T-helper 1 cell (primary cell): Measurements from ENCODE around the gene SHCBP1.
"Not testable (repeated sequence)": the region's sequence is repeated elsewhere in the genome, so short reads cannot be mapped to it uniquely, and the experiment has no call there.

Experiments used
- DNase-seq, 5 donors: peaks; one replicate each; pipeline ENCODE4 v3.0.0-alpha.2; 2012 to 2020
- total RNA-seq, 4 donors: gene quantifications; one replicate each; lab custom pipeline; 2026; lab: John Stamatoyannopoulos, UW

The SHCBP1 gene, protein sequence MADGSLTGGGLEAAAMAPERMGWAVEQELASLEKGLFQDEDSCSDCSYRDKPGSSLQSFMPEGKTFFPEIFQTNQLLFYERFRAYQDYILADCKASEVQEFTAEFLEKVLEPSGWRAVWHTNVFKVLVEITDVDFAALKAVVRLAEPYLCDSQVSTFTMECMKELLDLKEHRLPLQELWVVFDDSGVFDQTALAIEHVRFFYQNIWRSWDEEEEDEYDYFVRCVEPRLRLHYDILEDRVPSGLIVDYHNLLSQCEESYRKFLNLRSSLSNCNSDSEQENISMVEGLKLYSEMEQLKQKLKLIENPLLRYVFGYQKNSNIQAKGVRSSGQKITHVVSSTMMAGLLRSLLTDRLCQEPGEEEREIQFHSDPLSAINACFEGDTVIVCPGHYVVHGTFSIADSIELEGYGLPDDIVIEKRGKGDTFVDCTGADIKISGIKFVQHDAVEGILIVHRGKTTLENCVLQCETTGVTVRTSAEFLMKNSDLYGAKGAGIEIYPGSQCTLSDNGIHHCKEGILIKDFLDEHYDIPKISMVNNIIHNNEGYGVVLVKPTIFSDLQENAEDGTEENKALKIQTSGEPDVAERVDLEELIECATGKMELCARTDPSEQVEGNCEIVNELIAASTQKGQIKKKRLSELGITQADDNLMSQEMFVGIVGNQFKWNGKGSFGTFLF
- total RNA-seq, result 0.91 to 3.8 (median 1.7) reads per million in 4 donors

DNA sequence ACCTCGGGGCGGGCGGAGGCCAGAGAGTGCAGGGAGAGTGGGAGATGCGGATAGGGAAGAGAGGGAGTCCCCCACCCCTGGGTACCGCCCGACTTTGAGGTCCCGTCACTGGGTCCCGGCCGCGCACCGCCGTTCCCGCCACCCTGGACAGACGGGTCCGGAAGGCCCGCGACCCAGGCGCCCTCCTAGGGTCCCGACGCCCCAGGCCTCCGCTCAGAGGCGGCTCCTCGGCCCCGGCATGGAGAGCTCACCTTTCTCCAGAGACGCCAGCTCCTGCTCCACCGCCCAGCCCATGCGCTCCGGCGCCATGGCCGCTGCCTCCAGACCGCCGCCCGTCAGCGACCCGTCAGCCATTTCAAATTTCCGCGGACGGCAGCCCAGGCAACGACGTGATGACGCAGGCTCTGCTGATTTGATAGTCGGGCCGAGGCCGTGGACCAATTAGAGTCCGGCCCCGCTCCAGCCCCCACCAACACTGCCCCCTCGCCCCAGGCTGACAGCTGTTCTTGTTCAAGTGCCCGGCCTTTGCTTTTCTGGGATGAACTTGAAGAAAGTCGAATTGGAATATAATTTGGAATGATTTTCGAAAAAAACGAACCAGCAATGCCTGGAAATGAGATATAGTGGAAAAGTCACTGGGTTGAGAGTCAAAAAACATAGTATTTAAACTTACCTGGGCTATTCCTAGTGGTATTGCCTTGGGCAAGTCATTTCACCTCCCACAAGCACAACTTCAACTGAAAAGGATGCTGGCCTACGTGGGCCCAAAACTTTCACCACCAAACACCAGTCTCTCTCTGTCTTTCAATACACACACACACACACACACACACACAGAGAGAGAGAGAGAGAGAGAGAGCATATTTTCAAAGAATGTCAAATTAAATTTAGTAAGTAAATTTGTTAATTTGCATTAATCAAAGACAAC lies at the start of gene SHCBP1:
Gene SHCBP1, minus strand, starts transcription at position 374 of the 928 bp plus-strand sequence. Its CDS starts 20 bp downstream, at position 354.
- DNase-seq, result peak; percentile 37 to 87 (median 50)

DNA sequence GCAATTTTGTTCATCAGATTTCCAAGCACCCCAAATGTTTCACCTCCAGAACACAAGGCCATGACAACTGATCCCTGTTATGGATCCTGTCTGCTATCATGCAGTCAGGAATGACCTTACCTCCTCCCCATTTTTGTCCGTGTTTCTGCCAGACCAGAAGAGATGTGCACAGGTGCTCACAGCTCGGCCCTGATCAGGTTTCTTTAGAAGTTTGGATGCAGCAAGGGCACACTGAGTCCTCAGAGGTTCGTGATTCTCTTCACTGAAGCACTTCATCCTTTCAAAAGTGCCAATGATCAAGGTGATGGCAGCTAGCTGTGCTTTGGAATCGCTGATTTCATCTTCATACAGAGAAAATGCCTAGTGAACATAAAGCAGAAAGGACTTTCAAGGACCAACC lies 40.9 kb upstream of the SHCBP1 start:
- no peak for DNase-seq

DNA sequence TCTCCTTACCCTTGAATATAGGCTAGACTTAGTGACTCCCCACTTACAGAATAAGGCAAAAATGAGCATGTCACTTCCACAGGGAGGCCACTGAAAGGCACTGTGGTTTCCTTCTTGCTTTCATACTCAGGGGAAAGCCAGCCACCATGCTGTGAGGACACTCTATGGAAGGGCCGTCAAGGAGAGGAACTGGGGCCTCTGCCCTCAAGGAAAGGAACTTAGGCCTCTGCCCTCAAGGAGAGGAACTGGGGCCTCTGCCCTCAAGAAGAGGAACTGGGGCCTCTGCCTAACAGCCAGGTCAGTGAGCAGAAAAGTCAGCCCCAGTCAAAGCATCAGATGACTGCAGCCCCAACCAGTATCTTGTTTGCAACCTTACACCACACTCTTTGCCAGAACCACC lies 37.7 kb upstream of the SHCBP1 start:
- peak in 1 of 5 donors; percentile 48 for DNase-seq

DNA sequence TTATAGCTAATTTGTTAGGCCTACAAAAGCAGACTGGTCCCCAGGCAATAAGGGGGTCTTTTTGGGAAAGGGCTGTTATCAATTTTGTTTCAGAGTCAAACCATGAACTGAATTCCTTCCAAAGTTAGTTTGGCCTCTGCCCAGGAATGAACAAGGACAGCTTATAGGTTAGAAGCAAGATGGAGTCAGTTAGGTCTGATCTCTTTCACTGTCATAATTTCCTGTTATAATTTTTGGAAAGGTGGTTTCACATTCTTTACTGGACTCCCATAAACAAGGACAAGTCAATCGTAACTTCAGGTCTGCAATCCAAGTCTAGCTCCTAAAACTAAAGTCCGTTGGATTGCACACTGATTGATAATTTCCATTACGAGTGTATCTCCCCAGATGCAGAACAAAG lies 30.1 kb upstream of the SHCBP1 start:
- DNase-seq, result no peak

DNA sequence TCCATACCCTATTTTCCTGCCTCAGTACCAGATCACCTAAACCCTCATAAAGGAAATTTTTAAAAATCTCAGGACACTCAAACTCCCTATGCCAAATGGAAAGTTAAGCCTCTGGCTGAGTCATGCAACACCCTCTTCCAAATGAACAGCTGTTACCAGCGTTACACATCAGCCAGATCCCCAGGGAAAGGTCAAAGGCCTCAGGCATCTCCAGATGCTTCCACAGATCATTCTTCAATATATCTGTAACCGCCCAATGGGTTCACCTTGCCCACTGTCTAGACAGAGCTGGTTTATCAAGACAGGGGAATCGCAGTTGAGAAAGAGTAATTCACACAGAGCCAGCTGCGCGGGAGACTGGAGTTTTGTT lies 29.1 kb upstream of the SHCBP1 start:
- DNase-seq, result no peak

DNA sequence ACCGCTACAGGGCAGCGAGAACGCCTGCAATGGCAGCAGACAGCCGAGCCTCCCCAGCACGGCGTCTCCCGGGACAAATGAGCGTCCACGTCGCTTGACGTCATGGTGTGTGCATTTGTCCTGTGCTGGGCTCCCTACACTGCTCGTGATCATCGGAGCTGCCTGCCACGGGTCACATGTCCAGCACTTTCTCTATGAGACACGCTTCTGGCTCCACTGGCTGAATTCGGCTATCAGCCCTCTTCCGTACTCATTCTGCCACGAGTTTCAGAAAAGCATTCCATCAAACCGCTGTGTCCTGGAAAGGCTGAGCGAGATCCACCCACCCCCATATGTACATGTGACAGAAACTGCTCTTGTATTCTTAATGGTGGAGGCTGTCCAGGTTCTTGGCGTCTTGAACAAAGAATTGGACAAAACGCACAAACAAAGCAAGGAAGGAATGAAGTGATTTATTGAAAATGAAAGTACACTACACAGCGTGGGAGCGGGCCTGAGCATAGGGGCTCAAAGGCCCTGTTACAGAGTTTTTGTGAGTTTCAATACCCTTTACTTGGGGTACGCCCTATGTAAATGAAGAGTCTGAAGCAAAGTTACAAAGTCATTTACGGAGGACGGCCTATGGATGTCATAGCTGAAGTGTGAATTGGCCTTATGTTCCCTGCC lies 28.5 kb upstream of the SHCBP1 start:
- DNase-seq, result no peak

DNA sequence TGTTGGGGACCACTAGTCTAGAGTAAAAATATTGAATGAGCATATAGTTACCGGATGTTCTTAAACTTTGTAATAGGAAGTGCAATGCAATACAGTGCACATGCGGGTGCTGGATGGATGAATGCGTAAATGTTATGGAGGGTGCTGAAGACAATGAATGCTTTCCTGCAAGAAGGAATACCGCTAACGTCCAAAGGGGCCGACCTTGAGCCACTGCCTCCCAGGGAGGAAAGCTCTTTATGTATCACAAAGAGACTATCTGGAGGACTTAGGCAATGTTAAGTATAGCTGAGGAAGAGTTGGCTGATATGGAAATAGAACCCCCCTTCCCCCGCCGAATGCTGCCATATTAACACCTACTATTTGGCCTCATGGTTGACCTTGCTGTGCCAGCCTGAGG lies 27.5 kb upstream of the SHCBP1 start:
- no peak for DNase-seq

DNA sequence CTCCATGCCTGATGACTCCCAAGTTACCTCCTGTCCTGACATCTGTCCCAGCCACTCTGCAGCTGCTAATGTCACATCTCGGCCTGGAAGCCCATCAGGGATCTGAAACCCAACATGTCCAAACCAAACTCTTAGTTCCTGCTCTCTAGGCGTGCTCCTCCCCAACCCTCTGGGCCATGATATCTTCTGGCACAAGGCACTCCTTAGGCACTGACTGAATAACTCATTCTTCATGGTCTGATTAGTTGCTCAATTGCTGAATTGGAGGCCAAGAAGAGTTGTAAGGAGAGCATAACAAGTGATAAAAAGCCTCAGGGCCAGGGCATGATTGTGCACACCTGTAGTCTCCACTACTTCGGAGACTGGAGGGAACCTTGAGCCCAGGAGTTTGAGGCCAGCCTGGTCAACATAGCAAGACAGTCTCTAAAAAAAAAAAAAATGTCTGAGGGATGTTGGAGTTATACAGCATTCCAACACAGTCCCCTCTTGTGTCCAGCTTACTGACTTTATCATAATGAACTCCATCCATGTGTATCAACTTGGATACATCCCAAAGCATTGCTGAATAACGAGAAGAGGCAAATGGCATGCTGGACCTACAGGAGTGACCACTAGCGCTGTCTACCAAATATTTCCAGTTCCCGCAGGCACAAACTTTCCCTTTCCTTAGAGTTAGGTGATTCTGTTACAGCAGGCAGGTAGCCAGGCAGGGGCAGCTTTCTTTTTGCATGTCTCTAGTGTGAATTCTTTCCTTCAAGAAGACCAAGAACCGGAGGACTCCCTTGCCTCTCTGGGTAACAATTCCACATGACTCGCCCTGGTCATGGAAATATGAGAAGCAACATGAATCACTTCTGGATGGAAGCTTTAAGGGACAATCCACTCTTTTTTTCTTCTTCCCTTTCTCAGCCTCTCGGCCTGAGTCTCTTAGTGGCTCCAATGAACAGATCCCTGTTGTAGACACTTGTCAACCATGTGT lies 18.1 kb upstream of the SHCBP1 start:
- no peak for DNase-seq

DNA sequence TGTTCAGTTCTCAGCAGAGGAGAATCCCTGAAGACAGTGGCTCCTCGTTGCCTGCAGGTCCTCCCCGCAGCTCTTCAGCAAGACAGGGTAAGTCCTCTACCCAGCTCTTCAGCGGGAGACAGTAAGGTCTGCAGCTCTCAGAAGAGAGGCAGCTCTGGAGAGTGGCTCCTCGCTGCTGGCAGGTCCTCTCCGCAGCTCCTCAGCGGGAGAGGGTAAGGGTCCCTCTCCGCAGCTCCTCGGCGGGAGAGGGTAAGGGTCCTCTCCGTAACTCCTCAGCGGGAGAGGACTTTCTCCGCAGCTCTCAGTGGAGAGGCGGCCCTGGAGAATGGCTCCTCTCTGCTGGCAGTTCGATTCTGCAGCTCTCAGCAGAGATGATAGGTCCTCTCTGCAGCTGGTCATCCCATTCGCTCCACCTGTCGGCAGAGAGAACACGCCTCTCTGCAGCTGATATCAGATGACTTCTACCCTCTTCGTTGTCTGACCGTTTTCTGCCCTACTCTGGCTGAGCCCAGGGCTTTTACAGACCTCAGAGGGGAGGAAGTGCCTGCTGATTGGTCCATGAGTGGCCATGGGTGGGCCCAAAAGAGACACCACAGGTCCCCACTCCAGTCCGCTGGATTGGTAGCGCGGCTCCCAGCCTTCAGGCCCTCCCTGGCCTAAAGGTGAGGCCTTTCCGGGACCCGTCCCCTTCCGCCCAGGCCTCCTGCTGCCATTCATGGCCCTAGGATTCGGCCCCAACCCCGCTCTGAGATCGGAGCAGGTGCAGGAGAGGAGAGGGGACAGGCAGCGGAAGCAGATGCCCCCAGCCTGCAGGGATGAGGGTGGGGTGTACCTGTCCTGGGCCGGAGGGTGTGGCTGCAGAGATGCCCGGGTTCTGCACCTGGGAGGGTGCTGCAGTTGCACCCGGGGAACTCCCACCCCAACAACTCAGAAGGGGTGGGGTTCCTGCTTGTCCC lies 11.9 kb upstream of the SHCBP1 start:
- no peak for DNase-seq

DNA sequence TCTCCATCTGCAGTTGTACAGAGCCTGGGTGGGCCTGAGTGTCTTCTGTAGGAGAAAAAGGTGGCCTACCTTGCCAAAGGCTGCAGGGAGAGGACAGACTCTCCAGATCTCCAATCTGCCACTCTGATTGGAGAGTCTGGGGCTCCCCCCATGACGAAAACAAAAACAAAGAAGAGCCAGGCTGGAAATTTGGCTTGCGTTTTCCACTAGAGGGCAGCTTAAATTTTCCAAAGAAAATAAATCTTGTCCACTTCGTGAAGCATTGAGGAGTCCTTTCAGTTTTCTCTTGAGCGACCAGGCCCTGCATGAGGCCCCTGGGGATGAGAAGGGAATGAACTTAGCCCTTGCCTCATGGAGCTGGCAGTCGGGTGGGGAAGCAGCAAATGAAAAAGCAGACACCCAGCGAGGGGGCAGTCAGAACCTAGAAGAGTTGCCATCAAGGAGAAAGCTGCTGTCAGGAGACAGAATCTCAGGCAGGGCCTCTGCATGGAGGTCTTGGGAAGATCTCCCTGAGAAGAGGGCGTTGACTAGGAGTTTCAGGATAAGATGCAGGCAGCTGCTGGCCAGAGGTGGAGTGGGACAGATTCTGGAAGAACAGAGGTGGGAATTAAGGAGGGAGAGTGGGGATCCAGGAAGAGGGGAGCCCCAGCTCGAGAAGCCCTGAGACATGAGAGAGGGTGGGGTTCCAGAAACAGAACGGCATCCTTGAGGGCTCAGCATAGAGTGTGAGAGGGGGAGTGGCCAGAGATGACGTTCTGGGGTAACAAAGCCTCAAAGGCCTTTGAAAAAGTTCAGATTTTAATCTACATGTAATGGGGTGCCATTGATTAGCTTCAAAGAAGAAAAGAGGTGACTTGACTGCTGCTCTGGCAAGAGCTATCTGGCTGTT lies 8.4 kb upstream of the SHCBP1 start:
- no peak for DNase-seq

DNA sequence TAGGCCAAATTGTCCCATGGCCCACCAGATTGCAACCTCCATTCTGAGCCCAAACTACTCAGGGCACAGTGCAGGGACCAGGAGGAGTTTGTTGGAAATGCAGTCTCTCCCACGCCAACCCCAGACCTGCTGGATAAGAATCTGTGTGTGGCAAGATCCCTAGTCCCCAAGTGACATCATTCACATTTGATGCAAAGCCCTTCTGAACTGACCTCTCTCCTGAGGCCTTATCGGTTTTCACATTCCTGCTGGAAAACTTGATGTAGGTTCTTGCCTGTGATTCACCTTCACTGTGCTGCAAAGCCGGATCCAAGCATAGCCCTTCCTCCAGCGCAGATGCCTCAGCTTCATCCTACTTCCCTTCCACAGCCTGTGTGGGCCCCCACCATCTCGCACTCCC lies 6.6 kb upstream of the SHCBP1 start:
- DNase-seq, result no peak

DNA sequence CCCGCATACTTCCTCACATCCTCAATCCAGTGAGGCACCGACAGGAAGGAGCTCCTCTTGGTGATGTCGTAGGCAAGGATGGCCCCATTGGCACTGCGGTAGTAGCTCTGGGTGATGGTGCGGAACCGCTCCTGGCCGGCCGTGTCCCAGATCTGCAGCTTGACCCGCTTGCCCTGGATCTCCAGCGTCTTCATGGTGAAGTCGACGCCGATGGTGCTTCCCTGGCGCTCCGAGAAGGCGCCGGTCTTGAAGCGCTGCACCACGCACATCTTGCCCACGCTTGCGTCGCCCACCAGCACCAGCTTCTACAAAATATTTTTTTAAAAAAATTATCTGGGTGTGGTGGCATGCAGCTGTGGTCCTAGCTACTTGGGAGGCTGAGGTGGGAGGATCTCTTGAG lies 5.5 kb upstream of the SHCBP1 start:
- DNase-seq, result not testable (repeated sequence)

DNA sequence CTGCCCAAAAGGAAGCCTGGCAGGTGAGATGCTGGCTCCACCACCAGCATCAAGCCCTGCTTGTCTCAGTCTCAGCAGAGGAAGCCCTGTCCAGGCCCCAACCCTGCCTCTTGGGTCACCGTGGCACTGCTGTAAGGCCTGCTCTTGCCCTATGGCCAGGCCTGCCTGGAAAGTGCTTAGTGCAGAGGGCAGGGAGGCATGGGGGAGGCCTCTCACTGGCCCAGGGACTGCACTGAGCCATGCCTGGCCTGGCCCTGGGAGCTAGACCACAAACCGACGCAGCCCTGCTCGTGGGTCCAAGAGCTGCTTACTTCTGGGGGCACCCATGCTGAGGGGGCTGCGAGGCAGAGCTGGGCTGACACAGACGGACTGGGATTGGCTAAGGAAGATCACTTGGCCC lies 3.7 kb upstream of the SHCBP1 start:
- not testable (repeated sequence) for DNase-seq

DNA sequence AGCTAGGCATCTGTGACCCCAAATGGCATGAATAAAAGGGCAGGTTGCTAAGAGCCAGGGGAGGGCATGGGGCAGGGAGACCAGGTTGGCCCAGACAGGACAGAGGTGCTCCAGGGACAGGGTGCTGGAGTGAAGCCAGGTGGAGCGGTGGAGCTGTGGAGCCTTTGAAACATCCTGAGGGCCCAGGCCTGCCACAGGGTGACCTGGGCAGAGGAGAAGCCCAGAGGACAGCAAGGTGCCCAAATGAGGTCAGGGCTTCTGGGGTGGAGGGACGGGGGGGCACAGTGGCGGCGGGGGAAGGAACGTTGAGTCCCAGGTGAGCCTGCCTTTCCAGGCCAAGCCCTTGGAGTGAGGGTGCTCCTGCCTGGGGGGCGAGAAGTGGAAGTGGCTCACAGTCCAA lies 2.5 kb upstream of the SHCBP1 start:
- DNase-seq, result not testable (repeated sequence)

DNA sequence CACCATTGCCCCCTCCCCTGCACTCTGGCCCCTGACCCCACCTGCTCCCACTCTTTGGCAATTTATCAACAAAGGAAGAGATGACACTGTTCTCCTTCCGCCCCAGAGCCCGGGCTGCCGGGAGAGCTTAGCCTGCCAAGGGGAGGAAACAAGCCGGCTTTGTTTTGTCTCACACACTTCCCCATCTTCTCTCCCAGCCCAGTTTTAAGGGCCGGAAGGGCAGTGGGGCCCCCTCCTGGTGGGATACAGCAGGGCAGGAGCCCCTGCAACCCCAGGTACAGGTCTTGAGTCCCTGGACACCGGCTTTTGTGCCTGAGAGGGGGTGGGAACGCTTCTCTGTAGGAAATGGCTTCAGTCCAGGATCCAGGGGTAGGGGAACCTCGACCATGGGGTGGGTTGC lies 2.1 kb upstream of the SHCBP1 start:
- not testable (repeated sequence) for DNase-seq

DNA sequence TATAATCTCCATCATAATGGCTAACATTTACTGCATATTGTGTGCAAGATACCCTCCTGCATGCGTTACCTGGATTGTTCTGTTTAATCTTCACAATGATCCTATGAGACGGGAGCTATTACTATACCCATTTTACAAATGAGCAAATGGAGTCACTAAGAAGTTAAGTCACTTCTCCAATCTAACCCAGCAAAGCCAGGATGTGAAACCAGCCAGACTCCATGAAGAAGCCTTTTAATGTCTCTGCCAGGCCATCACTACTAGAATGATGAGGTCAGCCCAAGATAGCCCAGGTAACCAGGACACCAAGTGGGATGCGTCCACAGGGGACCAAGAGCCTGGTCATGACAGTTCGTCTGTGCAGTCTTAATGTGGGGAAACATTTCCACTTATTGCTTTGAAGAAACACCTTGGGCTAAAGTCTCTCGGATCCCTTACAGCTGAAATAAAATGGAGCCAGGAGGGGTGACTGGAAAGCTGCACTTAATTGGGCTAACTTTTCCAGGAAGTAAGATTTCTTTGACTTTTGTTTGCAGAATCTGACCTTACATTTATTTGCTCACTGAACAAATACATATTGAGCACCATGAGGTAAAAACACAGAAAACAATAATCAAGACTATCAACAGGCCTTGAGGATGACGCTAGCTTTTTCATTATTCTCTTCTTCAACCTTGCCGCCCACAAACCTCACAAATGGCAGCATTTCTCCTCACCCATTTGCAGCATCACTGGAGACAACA lies 926 bp upstream of the SHCBP1 start:
- no peak for DNase-seq

DNA sequence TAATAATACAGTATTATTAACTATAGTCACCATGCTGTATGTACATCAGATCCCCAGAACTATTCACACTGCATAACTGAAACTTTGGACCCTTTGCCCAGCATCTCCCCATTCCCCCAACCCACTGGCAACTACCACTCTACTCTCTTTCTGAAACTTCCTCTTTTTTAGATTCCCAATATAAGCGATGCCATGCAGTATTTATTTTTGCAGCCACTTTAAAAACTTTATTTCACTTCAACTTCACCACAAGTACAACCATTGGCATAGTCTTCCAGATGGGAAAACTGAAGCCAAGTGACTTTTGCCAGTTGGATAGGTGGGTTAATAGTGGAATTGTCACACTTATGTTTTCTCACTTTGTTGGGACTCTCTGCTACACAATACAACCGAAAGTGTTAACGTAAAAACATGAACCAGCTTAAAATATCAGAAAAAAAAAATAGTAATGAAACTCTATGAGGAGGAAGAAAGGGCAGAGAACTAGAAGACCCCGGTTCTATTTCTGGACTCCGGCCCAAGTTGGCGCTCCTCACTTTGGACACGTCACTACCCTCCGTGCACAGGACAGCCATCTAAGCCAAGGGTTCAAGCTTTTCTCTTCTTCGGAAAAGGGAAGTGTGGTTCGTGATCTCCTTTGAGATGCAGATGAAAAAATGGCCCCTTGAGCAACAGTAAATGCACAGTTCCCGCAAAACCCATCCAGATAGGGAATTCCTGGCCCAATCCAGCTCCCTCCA lies 743 bp downstream of the SHCBP1 start:
- peak in 1 of 5 donors; percentile 29 for DNase-seq
